GM19467 (cell line): Measurements from ENCODE around the gene KHK.

Experiments used
- ATAC-seq: cut with Tn5 transposase; IDR thresholded peaks from one replicate; pipeline ENCODE4 v1.9.1; 2021; ENCODE audit warnings: mild to moderate bottlenecking, moderate library complexity; ENCODE audit not compliant: unreplicated experiment

KHK gene

GRCh38 chr2:27149570-27150405 lies 63.2 kb downstream of the KHK start:
- ATAC-seq = no peak
